Suprapubic skin (tissue), 4 donors: ENCODE measurements around the gene NUDT1. TPM values are rescaled to one million over a fixed set of nuclear protein-coding genes. Genes with fewer than 3 reads are reported as not detected.

Source experiments
- DNase-seq, 2 donors: peaks; one replicate each; pipeline ENCODE4 v3.0.0-alpha.2; 2019; ENCODE audit warnings: low spot score in 2 of 2
- H3K27ac ChIP-seq: fragments of 200-600 bp; sonication (generic); one replicate; pipeline ENCODE4 v1.5.1; 2019
- H3K27me3 ChIP-seq: fragments of 200-600 bp; sonication (generic); one replicate; pipeline ENCODE4 v1.5.1; 2019
- H3K36me3 ChIP-seq: fragments of 200-600 bp; sonication (generic); one replicate; pipeline ENCODE4 v1.5.1; 2019
- H3K4me1 ChIP-seq: fragments of 200-600 bp; sonication (generic); one replicate; pipeline ENCODE4 v1.5.1; 2019
- H3K4me3 ChIP-seq: fragments of 200-600 bp; sonication (generic); one replicate; pipeline ENCODE4 v1.5.1; 2019; ENCODE audit warnings: mild to moderate bottlenecking
- H3K9me3 ChIP-seq: fragments of 200-600 bp; sonication (generic); one replicate; pipeline ENCODE4 v1.5.1; 2019
- CTCF ChIP-seq, 2 donors: fragments of 200-600 bp in 1 of 2; fragments of 450-650 bp in 1 of 2; sonication (generic) in 1 of 2; IDR thresholded peaks; one replicate each; pipeline ENCODE4 v1.5.1; 2016 to 2019; ENCODE audit warnings: antibody characterized with exemption in 2 of 2, mild to moderate bottlenecking in 1 of 2, moderate library complexity in 1 of 2
- EP300 ChIP-seq: sonication (generic); formaldehyde crosslinking; IDR thresholded peaks from one replicate; pipeline ENCODE4 v1.6.1; 2017; ENCODE audit warnings: antibody characterized with exemption
- POLR2A ChIP-seq, 2 donors: fragments of 450-650 bp; IDR thresholded peaks; one replicate each; pipeline ENCODE4 v1.6.1; 2017; ENCODE audit warnings: antibody characterized with exemption in 2 of 2, mild to moderate bottlenecking in 2 of 2, moderate library complexity in 2 of 2
- POLR2AphosphoS5 ChIP-seq, 3 donors: sonication (generic); formaldehyde crosslinking; IDR thresholded peaks; one replicate each; pipeline ENCODE4 v1.6.1; 2017; ENCODE audit warnings: antibody characterized with exemption in 3 of 3
- WGBS: methylation state at CpG from one replicate; pipeline ENCODE4 v1.1.5; 2018; 5-methylcytosine and 5-hydroxymethylcytosine counted together
- total RNA-seq, 4 donors: library from RNA; depleted of rRNA; stranded (reverse); fragments of >200 nt; gene quantifications; one replicate each; pipeline ENCODE4 v1.1.0, GENCODE V29; 2016

Gene NUDT1
- total RNA-seq = 10 to 100 TPM; 24.1 to 39.4 (median 28.3) TPM

DNA sequence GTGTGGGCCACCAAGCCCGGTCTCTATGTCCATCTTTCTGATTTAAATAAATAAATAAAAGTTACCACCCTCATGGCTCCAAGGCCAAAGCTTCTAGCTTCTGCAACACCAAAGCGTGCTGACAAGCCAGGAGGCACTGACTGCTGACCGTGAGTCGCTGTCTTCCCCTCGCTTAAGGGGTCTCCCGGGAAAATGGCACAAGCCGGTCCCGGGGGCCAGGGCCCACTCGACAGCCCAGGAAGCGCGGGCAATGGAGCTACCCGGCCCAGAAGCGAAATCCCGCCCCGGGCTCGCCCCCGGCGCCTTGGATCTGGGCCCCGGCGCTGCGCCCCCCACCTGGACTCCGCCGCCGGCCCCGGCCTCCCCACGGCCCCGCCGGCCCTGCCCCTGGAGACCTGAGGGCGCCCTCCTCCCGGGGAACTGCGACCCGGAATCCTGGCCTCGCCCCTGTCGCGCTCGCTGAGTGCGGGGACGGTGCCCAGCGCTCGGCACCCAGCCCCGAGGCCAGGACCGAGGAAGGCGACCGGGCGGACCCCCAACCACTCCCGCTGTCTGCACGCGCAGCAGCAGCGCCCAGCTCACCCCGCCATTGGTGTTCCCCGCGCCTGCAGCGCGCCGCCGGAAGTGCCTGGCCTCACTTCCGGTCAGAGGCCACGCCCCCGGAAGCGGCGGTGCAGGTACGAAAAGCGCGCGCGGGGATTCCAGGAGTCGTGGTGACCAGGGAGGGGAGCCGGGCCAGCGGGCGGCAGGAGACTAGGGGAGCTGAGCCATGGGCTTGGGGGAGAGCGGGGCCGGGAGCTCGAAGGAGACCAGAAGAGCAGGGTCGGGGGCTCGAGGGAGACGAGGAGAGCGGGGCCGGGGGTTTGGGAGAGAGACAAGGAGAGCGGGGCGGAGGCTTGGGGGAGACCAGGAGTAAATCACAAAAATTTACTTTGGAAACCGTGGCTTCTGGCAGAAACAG is at the start of gene NUDT1, which contains the start of gene MRM2:
Gene NUDT1 (plus strand): TSS at position 647 of the 961 bp plus-strand sequence. CDS start 2,349 bp downstream, outside the sequence.
Gene MRM2 (minus strand): TSS at position 626 of the 961 bp plus-strand sequence. CDS start 36 bp downstream, at position 590.
- TF ChIP-seq POLR2A (IDR thresholded peaks at IDR 0.05) = peak in 1 of 2 donors; percentile 56
- TF ChIP-seq EP300 = no peak
- peak in 2 of 3 donors; percentile 13 to 40 for TF ChIP-seq POLR2AphosphoS5 (IDR thresholded peaks at IDR 0.05)
- TF ChIP-seq CTCF (IDR thresholded peaks at IDR 0.05) = no peak
- peak; percentile 89 for DNase-seq
- Histone ChIP-seq H3K4me1 (peaks cover 28% of the 10 kb centered on the region), H3K36me3 (peaks cover 24% of the 10 kb centered on the region), H3K27ac (peak within 1 kb of the TSS; percentile 66), H3K27me3 (no peaks in the 10 kb centered on the region), H3K4me3 (peak within 1 kb of the TSS; percentile 97), H3K9me3 (no peaks in the 10 kb centered on the region)
- WGBS = 3% methylated on average over 16 of the region's 81 CpGs

DNA sequence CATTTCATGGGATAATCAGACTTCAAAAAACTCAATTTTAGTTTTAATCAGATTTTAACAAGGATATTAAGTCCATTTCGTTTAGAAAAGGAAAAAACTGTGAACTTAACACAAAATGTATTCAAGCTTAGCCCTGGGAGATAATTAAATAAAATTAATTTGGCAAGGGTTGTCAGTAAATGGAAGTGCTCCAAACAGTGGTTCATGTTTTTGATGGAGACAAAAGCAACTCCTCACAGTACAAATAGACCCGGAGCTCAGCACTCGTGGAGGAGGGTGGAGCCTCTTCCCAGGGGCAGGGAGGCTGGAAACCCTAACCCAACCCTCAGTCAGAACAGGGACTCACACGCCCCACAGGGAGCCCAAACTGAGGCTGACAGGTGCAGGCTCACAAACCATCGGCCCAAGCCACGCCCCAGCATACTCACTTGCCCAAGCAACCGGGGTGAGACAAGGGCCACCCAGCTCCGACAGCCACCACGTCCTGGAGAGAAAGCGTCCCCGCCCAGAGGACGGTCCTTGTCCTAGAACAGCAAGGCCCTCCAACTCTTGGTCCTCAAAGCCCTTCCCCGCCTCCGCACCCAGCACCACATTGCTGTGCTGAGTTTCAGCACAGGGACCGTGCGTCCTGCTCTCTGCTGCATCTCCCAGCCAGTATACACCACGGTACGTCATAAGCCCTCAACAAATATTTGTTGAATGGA is 49.0 kb upstream of the NUDT1 start:
- no peak for DNase-seq

DNA sequence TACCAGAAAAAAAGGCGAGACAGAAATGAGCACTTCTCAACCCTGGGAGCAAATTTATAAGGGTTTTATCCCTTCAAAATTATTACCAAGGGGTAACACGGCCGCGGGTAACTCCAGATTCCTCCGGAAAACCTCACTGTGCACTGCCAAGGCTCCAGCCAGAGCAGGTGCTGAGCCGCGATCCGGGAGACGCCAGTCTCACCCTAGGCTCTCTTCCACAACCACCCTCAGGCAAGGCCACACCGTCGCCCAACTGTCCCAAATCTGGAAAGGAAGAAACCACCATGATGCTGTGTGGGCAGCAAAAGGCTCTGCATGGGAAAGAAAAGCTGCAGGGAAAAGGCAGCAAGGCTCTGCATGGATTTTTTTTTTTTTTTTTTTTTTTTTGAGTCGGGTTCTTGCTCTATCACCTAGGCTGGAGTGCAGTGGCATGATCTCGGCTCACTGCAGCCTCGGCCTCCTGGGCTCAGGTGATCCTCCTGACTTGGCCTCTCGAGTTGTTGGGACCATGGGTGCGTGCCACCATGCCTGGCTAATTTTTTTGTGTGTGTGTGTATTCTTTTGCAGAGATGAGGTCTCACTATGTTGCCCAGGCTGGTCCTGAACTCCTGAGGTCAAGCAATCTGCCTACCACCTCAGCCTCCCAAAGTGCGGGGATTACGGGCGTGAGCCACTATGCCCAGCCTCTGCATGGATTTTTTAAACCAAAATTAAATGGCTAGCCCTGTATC is 48.3 kb upstream of the NUDT1 start:
- Histone ChIP-seq H3K27me3 (no peaks in the 10 kb centered on the region), H3K36me3 (peaks cover 6% of the 10 kb centered on the region), H3K4me3 (no peak overlapping the region), H3K27ac (no peak overlapping the region), H3K4me1 (no peaks in the 10 kb centered on the region), H3K9me3 (no peaks in the 10 kb centered on the region)
- 96% methylated on average over 19 of the region's 19 CpGs for WGBS
- no peak for TF ChIP-seq POLR2AphosphoS5 (IDR thresholded peaks at IDR 0.05)
- no peak for TF ChIP-seq EP300
- TF ChIP-seq POLR2A (IDR thresholded peaks at IDR 0.05) = no peak
- no peak for TF ChIP-seq CTCF (IDR thresholded peaks at IDR 0.05)
- DNase-seq = no peak

More for the DNA sequence above, 49.0 kb upstream of the NUDT1 start:
- no peak overlapping the region for H3K27ac ChIP-seq
- TF ChIP-seq POLR2AphosphoS5 (IDR thresholded peaks at IDR 0.05) = no peak
- no peak for TF ChIP-seq POLR2A (IDR thresholded peaks at IDR 0.05)
- TF ChIP-seq EP300 = no peak
- TF ChIP-seq CTCF (IDR thresholded peaks at IDR 0.05) = no peak
- H3K4me3 ChIP-seq = no peak overlapping the region
- 77% methylated on average over 15 of the region's 18 CpGs for WGBS
- no peaks in the 10 kb centered on the region for H3K4me1 ChIP-seq
- no peaks in the 10 kb centered on the region for H3K36me3 ChIP-seq
- H3K27me3 ChIP-seq = no peaks in the 10 kb centered on the region
- no peaks in the 10 kb centered on the region for H3K9me3 ChIP-seq

DNA sequence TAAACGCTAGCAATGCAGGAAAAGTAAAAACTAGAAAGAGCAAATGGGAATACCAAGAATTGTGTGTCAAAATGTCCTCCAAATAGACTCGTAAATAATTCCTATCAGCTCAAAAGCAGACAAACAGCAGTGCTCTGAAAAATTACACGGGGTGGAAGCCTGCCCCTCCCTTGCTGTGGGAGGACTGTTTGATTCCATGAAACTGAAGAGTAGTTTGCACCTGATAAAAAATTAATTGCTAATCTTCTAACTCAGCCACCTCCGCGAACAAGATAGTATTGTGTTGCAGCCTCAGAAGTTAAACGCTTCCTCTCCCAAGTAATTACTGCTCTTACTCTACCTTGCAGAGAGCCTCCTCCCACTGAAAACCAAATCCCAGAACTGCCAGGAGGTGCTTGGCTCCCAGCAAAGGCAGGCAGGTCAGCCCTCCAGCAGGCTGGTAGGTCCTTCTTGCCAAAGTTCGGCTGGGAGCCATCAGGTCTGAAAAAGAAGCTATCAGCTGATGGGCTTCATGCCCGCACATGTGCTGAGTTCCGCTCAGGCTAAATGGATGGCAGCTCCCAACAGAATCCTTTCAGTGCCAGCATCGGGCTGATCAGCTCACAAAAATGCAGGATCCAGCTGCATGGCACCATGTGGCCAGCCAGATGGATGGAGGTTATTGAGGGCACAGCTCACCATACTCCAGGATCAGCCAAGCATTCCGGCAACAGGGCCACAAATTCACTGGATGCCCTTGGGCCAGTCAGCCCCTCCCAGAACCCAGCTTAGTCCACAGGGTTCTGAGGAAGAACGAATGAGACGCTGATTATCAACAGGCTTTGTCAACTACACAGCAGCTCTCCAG is 46.4 kb upstream of the NUDT1 start:
- 69% methylated on average over 9 of the region's 13 CpGs for WGBS
- H3K27ac ChIP-seq = no peak overlapping the region
- H3K4me3 ChIP-seq = no peak overlapping the region
- no peaks in the 10 kb centered on the region for H3K9me3 ChIP-seq
- no peaks in the 10 kb centered on the region for H3K27me3 ChIP-seq
- TF ChIP-seq EP300 (no peak), CTCF (IDR thresholded peaks at IDR 0.05) (no peak), POLR2A (IDR thresholded peaks at IDR 0.05) (no peak), POLR2AphosphoS5 (IDR thresholded peaks at IDR 0.05) (no peak)
- H3K36me3 ChIP-seq = peaks cover 24% of the 10 kb centered on the region
- no peak for DNase-seq
- no peaks in the 10 kb centered on the region for H3K4me1 ChIP-seq
